ENCODE measurements around the gene MED20.

The MED20 gene

GRCh38 chr6:41935685-41936072 lies 14.7 kb upstream of the MED20 start:
- no peak for TF ChIP-seq CTCF (conservative IDR thresholded peaks at IDR 0.05; ENCODE audit: low read depth, low read length)
- DNase-seq (ENCODE audit: low read depth): no peak
- H3K4me3 ChIP-seq (ENCODE audit: low read length): no peak overlapping the region

- no peak for TF ChIP-seq CTCF (conservative IDR thresholded peaks at IDR 0.05; ENCODE audit: low read depth, low read length)
- no peak for DNase-seq (ENCODE audit: low read depth)
- no peak overlapping the region for H3K4me3 ChIP-seq (ENCODE audit: low read length)
Measured at GRCh38 chr6:41935193-41935574, 14.2 kb upstream of the MED20 start.

- H3K4me3 ChIP-seq (ENCODE audit: low read length): no peak overlapping the region
- DNase-seq (ENCODE audit: low read depth): no peak
- no peak for TF ChIP-seq CTCF (conservative IDR thresholded peaks at IDR 0.05; ENCODE audit: low read depth, low read length)
Measured at GRCh38 chr6:41934278-41935192, 13.6 kb upstream of the MED20 start.

GRCh38 chr6:41932378-41932777 lies 11.4 kb upstream of the MED20 start:
- TF ChIP-seq CTCF (conservative IDR thresholded peaks at IDR 0.05; ENCODE audit: low read depth, low read length): no peak

GRCh38 chr6:41931792-41932191 lies 10.9 kb upstream of the MED20 start:
- H3K4me3 ChIP-seq (ENCODE audit: low read length): no peak overlapping the region
- no peak for TF ChIP-seq CTCF (conservative IDR thresholded peaks at IDR 0.05; ENCODE audit: low read depth, low read length)
- no peak for DNase-seq (ENCODE audit: low read depth)

More at GRCh38 chr6:41932378-41932777, 11.4 kb upstream of the MED20 start:
- H3K4me3 ChIP-seq (ENCODE audit: low read length): no peak overlapping the region
- no peak for DNase-seq (ENCODE audit: low read depth)

- no peak for DNase-seq (ENCODE audit: low read depth)
- no peak for TF ChIP-seq CTCF (conservative IDR thresholded peaks at IDR 0.05; ENCODE audit: low read depth, low read length)
- no peak overlapping the region for H3K4me3 ChIP-seq (ENCODE audit: low read length)
Measured at GRCh38 chr6:41929924-41930323, 9.0 kb upstream of the MED20 start.

- H3K4me3 ChIP-seq (ENCODE audit: low read length): no peak overlapping the region
- no peak for TF ChIP-seq CTCF (conservative IDR thresholded peaks at IDR 0.05; ENCODE audit: low read depth, low read length)
- no peak for DNase-seq (ENCODE audit: low read depth)
Measured at GRCh38 chr6:41927253-41927652, 6.3 kb upstream of the MED20 start.

Measured in retinal pigment epithelial cell (primary cell).